SIG-M5 treated with dmso at 0.1 percent for 504 hours (cell line): ENCODE data around the gene MDH2.
"Not testable (repeated sequence)": the region's sequence is repeated elsewhere in the genome, so short reads cannot be mapped to it uniquely, and the experiment has no call there.

Experiments
- DNase-seq: peaks from one replicate; lab custom pipeline; 2025; ENCODE audit not compliant: unreplicated experiment; lab: John Stamatoyannopoulos, UW

The MDH2 gene

GRCh38 chr7:76047305-76047810 is 548 bp upstream of the MDH2 start:
- DNase-seq: no peak

GRCh38 chr7:76048668-76048988 is 722 bp downstream of the MDH2 start:
- no peak for DNase-seq

GRCh38 chr7:76049295-76049694 is 1.4 kb downstream of the MDH2 start:
- DNase-seq: no peak

- DNase-seq: no peak
Measured at GRCh38 chr7:76050545-76050944, 2.6 kb downstream of the MDH2 start.

- DNase-seq: no peak
Measured at GRCh38 chr7:76051840-76052239, 3.9 kb downstream of the MDH2 start.

GRCh38 chr7:76052681-76053080 is 4.8 kb downstream of the MDH2 start:
- DNase-seq: not testable (repeated sequence)

GRCh38 chr7:76053461-76053860 is 5.6 kb downstream of the MDH2 start:
- DNase-seq: no peak

GRCh38 chr7:76054123-76055120 is 6.5 kb downstream of the MDH2 start:
- DNase-seq: peak; percentile 82

GRCh38 chr7:76056241-76056640 is 8.3 kb downstream of the MDH2 start:
- no peak for DNase-seq

GRCh38 chr7:76057103-76057812 is 9.4 kb downstream of the MDH2 start:
- DNase-seq: no peak

- no peak for DNase-seq
Measured at GRCh38 chr7:76057813-76058145, 9.9 kb downstream of the MDH2 start.

GRCh38 chr7:76058745-76059144 is 10.8 kb downstream of the MDH2 start:
- DNase-seq: not testable (repeated sequence)

- DNase-seq: no peak
Measured at GRCh38 chr7:76060842-76061241, 12.9 kb downstream of the MDH2 start.

- no peak for DNase-seq
Measured at GRCh38 chr7:76062254-76062653, 14.3 kb downstream of the MDH2 start.

- DNase-seq: no peak
Measured at GRCh38 chr7:76063114-76063513, 15.2 kb downstream of the MDH2 start.

- peak; percentile 16 for DNase-seq
Measured at GRCh38 chr7:76063525-76063924, 15.6 kb downstream of the MDH2 start.

- no peak for DNase-seq
Measured at GRCh38 chr7:76064208-76064970, 16.5 kb downstream of the MDH2 start.

GRCh38 chr7:76065016-76065612 is 17.2 kb downstream of the MDH2 start:
- no peak for DNase-seq

GRCh38 chr7:76066716-76067503 is 19.0 kb downstream of the MDH2 start:
- DNase-seq: no peak

- DNase-seq: peak; percentile 79
Measured at GRCh38 chr7:76069238-76069638, 21.3 kb downstream of the MDH2 start.
